ENCODE data around the gene STK24.

STK24 gene

DNA sequence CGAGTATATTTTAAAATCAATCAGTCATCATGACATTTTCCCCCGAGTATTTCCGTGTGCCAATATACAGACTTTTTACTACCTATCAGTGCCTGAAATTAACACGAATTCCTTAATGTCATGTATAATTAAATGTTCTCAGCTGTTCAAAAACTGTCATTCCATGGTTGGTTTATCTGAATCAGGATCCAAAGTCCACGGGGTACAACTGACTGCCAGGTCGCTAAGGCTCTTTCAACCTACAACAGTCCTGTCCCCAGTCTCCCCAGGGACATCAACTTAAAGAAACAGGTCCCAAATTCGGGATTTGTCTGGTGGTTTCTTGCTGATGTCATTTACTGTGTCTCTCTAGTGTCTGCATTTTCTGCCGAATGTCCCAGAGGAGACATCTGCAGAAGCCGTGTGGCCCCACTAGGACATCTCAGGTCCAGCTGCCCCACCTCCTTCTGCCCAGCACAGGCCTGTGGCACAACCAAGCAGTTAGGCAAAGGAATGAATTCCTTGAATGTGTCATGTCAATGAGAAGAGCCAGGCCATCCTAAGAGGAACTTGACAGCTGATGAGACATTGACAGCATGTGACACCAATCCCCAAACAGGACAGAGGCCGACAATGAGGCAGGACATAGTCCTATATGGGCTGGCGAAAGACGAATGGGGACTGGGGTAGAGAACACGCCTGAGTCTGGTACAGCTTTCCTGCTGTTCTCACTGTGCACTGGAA is 109.5 kb downstream of the STK24 start:
- H3K4me3 ChIP-seq (ENCODE audit: low read depth, low read length): no peak overlapping the region
- in situ Hi-C loops (cut with HindIII; ENCODE audit: low sequenced_read_pairs): no loop called here
- TF ChIP-seq, protein P1, sequence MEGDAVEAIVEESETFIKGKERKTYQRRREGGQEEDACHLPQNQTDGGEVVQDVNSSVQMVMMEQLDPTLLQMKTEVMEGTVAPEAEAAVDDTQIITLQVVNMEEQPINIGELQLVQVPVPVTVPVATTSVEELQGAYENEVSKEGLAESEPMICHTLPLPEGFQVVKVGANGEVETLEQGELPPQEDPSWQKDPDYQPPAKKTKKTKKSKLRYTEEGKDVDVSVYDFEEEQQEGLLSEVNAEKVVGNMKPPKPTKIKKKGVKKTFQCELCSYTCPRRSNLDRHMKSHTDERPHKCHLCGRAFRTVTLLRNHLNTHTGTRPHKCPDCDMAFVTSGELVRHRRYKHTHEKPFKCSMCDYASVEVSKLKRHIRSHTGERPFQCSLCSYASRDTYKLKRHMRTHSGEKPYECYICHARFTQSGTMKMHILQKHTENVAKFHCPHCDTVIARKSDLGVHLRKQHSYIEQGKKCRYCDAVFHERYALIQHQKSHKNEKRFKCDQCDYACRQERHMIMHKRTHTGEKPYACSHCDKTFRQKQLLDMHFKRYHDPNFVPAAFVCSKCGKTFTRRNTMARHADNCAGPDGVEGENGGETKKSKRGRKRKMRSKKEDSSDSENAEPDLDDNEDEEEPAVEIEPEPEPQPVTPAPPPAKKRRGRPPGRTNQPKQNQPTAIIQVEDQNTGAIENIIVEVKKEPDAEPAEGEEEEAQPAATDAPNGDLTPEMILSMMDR (IDR thresholded peaks at IDR 0.05; ENCODE audit: low read depth, low read length): no peak
- no peak for DNase-seq (ENCODE audit: low read depth, low spot score)

DNA sequence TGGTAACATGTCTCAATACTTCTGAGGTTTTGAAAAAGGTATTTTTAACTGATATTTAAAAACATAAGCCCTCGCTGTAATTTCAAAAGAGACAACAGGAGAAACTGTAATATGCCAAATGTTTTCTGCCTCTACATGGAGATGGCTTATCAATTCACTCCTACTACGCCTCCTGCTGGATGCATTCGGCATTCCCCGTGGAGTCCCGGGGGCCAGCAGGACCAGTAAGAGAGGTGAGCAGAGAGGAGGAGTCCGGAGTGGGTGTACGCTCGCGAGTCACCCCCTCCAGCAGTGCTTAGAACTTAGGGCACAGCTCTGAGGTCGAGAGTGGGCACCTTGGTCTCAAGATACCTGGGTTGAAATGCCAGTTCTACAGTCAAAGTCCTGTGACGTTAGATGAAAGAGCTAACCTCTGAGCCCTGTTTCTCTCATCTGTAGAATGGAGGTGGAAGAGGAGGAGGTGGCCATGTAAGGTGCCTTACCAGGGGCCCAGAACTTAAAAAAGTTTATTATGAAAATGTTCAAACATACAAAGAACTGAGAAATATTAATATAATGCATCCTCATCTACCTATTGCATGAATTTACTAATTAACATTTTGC is 110.2 kb downstream of the STK24 start:
- in situ Hi-C loops (cut with HindIII; ENCODE audit: low sequenced_read_pairs): no loop called here
- TF ChIP-seq, protein P1 (IDR thresholded peaks at IDR 0.05; ENCODE audit: low read depth, low read length): peak; percentile 80
- peak; percentile 61 for DNase-seq (ENCODE audit: low read depth, low spot score)
- no peak overlapping the region for H3K4me3 ChIP-seq (ENCODE audit: low read depth, low read length)

DNA sequence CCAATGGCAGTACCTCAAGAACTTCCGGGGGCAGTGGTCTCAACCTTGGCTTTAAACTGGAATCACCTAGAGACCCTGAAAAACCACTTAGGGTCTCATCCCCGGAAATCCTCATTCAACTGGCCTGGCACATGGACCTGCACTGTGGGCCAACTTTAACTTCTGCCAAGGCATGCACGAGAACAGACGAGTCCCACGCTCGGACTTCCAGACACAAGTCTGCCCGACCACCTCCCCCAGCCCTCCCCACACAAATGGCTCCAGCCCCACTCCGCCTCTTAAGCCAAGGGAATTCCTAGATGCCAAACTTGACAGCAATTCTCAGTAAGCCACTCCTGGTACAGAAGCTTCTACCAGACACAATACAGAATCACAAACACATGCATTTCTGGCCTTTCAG is 114.0 kb downstream of the STK24 start:
- no peak overlapping the region for H3K4me3 ChIP-seq (ENCODE audit: low read depth, low read length)
- TF ChIP-seq, protein P1 (IDR thresholded peaks at IDR 0.05; ENCODE audit: low read depth, low read length): no peak
- in situ Hi-C loops (cut with HindIII; ENCODE audit: low sequenced_read_pairs): no loop called here
- DNase-seq (ENCODE audit: low read depth, low spot score): no peak

DNA sequence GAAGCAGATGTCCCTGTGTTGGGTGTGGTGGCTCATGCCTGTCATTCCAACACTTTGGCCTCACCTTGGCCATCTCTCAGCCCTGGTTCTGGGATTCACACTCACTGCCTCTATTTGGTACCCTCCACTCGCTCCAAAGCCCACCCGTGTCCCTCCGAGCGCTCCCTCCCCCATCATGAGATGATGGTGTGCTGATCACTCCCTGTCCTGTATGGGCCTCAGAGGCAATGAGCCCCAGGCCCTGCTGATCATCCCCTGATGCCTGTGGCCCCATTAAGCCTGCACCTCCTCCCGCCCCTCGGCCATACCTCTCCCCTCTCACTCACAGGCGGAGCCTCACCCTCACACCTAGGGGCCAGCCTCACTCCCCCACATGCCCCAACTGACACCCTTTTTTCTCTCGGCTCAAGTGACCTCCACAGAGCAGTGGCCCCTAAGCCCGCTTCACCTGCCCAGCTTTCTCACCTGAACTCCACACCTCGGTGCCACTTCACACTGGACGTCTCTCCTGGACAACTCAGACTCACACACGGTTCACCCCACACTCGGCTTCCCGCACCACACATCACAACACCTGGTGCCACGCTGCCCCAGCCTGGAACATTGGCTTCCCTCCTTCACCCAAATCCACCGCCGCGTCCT is 114.5 kb downstream of the STK24 start:
- DNase-seq (ENCODE audit: low read depth, low spot score): no peak
- TF ChIP-seq, protein P1 (IDR thresholded peaks at IDR 0.05; ENCODE audit: low read depth, low read length): no peak
- H3K4me3 ChIP-seq (ENCODE audit: low read depth, low read length): no peak overlapping the region
- in situ Hi-C loops (cut with HindIII; ENCODE audit: low sequenced_read_pairs): no loop called here

DNA sequence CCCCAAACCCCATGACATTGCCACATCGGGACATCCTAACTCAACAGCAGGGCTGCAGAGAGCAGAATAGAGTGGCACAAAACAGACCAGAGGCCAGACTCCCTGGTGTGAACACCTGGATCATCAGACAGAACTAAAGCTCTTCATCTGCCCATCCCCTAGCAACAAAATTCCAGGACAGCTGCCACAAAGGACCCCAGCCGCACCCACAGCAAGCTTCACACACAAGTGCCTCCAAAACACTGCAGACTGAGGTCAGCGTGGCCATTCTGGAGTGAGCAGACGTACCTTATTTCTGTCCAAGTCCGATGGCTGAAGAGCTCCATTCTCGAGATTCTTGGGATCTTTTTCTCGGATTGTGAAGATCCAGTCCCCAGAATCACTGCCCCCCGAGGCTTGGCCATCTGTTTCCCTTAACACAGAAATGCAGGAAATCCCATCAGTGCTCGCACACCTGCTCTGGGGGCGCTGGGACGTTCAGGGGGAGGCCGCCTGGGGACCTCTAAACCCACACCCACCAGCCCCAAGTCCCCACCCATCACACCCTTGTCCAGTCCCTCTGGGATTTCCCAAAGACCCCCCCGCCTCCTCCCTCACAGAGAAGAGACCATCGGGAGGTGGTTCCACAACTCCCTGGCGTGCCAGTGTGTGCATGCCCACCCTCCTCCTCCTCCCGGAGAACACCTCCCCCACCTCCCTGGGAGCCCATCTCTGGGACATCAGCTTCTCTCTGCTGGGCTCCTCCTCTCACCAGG is 115.2 kb downstream of the STK24 start:
- in situ Hi-C loops (cut with HindIII; ENCODE audit: low sequenced_read_pairs): no loop called here
- no peak for DNase-seq (ENCODE audit: low read depth, low spot score)
- TF ChIP-seq, protein P1 (IDR thresholded peaks at IDR 0.05; ENCODE audit: low read depth, low read length): no peak

DNA sequence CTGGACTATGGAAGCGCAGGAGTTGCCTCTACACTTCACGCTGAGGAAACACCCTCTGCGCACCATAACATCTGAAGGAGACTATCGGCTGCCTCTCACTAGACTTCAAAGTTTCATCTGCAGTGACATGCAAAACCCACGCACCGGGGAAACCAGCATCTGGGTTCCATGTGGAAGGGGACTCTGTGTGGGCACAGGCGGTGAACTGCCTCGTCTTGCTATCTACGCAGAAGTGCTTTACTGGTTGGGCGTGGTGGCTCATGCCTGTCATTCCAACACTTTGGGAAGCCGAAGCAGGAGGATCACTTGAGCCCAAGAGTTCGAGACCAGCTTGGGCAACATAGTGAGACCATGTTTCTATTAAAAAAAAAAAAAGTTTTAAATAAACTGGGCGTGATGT is 116.4 kb downstream of the STK24 start:
- no peak for DNase-seq (ENCODE audit: low read depth, low spot score)
- TF ChIP-seq, protein P1 (IDR thresholded peaks at IDR 0.05; ENCODE audit: low read depth, low read length): no peak
- in situ Hi-C loops (cut with HindIII; ENCODE audit: low sequenced_read_pairs): no loop called here
- H3K4me3 ChIP-seq (ENCODE audit: low read depth, low read length): no peak overlapping the region

More for the DNA sequence above, 115.2 kb downstream of the STK24 start:
- no peak overlapping the region for H3K4me3 ChIP-seq (ENCODE audit: low read depth, low read length)
